Measurements from ENCODE around the gene KCNE3.

GRCh38 chr11:74494916-74495315 is 27.6 kb upstream of the KCNE3 start:
- TF ChIP-seq EZH2 (IDR thresholded peaks at IDR 0.05): no peak
- TF ChIP-seq CTCF (IDR thresholded peaks at IDR 0.05): no peak
- TF ChIP-seq EZH2phosphoT487 (IDR thresholded peaks at IDR 0.05): no peak

Measured in neural progenitor cell (in vitro differentiated cells).